ENCODE measurements around the gene GALNT17.

DNA sequence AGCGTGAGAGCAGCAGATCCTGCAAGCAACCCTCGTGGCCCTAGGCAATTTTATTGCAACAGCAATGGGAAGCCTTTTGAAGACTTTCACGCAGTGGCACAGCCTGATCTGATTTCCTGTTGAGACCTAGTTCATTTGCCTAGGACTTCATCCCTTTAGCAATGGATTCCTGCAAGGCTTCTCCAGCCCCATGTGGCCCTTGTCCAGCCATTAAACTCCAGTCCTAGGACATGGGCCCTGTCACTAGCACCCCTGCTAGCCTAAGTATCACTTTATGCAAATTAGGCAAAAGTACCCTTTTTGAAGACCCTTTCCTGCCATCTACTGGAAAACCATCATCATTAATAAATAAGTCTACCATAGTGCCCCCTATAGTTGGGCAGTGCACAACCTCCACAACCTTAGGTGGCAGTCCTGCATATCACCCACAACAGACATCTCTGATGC lies 379.4 kb downstream of the GALNT17 start:
- TF ChIP-seq, protein P1, sequence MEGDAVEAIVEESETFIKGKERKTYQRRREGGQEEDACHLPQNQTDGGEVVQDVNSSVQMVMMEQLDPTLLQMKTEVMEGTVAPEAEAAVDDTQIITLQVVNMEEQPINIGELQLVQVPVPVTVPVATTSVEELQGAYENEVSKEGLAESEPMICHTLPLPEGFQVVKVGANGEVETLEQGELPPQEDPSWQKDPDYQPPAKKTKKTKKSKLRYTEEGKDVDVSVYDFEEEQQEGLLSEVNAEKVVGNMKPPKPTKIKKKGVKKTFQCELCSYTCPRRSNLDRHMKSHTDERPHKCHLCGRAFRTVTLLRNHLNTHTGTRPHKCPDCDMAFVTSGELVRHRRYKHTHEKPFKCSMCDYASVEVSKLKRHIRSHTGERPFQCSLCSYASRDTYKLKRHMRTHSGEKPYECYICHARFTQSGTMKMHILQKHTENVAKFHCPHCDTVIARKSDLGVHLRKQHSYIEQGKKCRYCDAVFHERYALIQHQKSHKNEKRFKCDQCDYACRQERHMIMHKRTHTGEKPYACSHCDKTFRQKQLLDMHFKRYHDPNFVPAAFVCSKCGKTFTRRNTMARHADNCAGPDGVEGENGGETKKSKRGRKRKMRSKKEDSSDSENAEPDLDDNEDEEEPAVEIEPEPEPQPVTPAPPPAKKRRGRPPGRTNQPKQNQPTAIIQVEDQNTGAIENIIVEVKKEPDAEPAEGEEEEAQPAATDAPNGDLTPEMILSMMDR (IDR thresholded peaks at IDR 0.05), result no peak
- no peak for TF ChIP-seq POLR2AphosphoS5 (IDR thresholded peaks at IDR 0.05)

Data from breast epithelium (tissue), 3 donors.